GM10847 (cell line): ENCODE results near the gene COMMD7.

ENCODE experiments used
- POLR2A ChIP-seq: IDR thresholded peaks from 2 replicates; pipeline ENCODE4 v1.6.1; 2011; ENCODE audit not compliant: insufficient read length; ENCODE audit errors: extremely low read depth

The COMMD7 gene

GRCh38 chr20:32672394-32672981 is 70.8 kb downstream of the COMMD7 start:
- no peak for TF ChIP-seq POLR2A

DNA sequence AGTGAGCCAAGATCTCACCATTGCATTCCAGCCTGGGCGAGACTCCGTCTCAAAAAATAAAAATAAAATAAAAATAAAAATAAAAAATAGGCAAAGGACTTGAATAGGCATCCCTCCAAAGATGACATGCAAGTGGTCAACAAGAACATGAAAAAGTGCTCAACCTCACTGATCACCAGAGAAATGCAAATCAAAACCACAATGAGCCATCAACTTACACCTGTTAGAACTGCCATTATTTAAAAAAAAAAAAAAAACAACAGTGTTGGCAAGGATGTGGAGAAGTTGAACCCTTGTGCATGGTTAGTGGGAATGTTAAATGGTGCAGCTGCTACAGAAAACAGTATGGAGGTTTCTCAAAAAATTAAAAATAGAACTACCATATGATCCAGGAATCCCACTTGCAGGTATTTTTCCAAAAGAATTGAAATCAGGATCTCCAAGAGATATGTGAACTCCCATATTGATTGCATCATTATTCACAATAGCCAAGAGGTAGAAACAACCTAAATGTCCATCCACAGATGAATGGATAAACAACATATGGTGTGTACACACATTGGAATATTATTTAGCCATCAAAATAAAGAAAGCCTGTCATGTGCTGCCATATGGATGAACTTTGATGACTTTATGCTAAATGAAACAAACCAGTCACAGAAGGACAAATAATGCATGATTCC is 72.4 kb downstream of the COMMD7 start:
- TF ChIP-seq POLR2A = no peak

GRCh38 chr20:32667027-32667426 is 76.2 kb downstream of the COMMD7 start:
- no peak for TF ChIP-seq POLR2A

- no peak for TF ChIP-seq POLR2A
These were observed 78.5 kb downstream of the COMMD7 start for GRCh38 chr20:32664678-32665159.

DNA sequence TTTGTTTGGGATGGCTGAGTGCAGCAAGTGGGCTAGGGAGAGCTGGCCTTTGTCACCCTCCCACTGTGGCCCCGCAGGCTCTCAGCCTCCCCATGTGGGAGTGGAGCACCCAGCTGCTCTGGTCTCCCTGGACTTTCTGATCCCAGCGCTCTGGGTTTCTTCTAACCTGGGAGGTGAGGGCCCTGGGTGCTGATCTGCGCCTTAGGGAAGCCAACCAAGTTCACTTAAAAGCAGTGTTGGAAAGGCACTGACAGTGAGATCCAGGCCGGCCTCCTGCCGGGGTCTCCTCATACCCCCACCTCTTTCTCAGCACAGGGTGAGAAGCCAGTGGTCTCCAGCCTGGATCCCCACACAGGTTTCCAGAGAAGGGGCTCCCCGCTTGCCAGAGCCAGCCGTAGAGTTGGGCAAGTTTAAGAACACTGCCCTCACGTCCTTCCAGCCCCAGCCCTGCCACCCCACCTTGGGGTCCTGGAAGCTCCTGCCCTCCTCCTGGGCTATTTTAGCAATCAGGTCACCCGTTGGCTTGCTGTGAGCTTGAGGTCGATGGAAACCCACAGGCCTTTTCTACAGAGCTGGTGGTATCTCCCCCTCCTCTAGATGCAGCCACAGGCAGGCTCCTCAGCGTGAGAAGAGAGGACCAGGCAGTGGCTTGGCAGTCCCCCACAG is 79.1 kb downstream of the COMMD7 start:
- no peak for TF ChIP-seq POLR2A

DNA sequence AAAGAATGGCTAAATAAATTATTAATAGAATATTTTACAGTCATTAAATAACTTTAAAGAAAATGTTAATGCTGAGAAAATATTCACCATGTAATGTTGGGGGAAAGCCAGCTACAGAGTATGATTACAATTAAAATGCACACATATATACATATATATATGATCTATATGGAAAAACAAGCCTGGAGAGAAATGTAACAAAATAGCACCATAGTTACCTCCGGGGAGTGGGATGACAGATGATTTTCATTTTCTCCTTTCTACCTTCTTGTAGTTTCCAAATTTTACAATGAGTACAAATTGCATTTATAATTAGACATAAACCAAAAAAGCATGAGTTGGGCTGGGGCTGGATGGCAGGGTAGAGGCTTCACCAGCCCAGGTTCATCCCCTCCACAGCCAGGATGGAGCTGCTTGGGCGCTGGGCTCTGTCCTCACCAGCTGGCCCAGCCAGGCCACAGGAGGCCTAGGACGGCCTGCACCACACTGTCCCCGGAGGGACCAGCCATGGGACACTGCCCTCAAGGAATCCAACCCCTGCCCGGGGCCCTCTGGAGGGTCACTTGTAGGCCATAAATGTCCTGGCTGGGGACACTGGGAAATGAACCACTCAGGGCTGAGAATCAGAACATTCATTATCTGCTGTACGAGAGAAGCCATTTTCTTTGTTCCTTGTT is 79.8 kb downstream of the COMMD7 start:
- TF ChIP-seq POLR2A = no peak

GRCh38 chr20:32661820-32662528 is 81.3 kb downstream of the COMMD7 start:
- TF ChIP-seq POLR2A = no peak

DNA sequence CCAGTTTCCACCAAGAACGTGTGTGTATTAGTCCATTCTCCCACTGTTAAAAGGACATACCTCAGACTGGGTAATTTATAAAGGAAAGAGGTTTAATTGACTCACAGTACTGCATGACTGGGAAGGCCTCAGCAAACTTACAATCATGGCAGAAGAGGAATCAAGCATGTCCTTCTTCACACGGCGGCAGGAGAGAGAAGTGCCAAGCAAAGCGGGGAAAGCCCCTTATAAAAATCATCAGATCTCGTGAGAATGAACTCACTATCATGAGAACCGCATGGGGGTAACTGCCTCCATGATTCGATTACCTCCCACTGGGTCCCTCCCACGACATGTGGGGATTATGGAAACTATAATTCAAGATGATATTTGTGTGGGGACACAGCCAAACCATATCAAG is 82.6 kb downstream of the COMMD7 start:
- TF ChIP-seq POLR2A = no peak

- no peak for TF ChIP-seq POLR2A
These were observed 86.4 kb downstream of the COMMD7 start for GRCh38 chr20:32656827-32657226.

GRCh38 chr20:32655903-32656512 is 87.3 kb downstream of the COMMD7 start:
- TF ChIP-seq POLR2A = no peak

GRCh38 chr20:32652739-32653526 is 90.3 kb downstream of the COMMD7 start:
- no peak for TF ChIP-seq POLR2A
